Stimulated activated CD8-positive, alpha-beta memory T cell treated with anti-CD3 and anti-CD28 coated beads, Interleukin-2, amount 100 ng/mL, for 1 hour (primary cell): Measurements from ENCODE around the gene TM6SF1.
A peak's percentile ranks its signal among the peaks of the same experiment; 100 is the strongest.
"Not testable (repeated sequence)": the region's sequence is repeated elsewhere in the genome, so short reads cannot be mapped to it uniquely, and the experiment has no call there.

Experiments used
- DNase-seq, 2 donors: peaks; one replicate each; pipeline ENCODE4 v3.0.0-alpha.2; 2020; ENCODE audit warnings: low read depth in 2 of 2

The TM6SF1 gene

GRCh38 chr15:83106994-83107840 is at the start of gene TM6SF1:
Gene TM6SF1 (plus strand): TSS chr15:83107645. CDS start chr15:83107681, 36 bp downstream.
- DNase-seq = no peak

- no peak for DNase-seq
These were observed 49.6 kb upstream of the TM6SF1 start for GRCh38 chr15:83057696-83058376.

GRCh38 chr15:83061680-83062079 is 45.8 kb upstream of the TM6SF1 start:
- no peak for DNase-seq

- DNase-seq = no peak
These were observed 44.7 kb upstream of the TM6SF1 start for GRCh38 chr15:83062768-83063180.

GRCh38 chr15:83063551-83063950 is 43.9 kb upstream of the TM6SF1 start:
- DNase-seq = no peak

GRCh38 chr15:83064859-83065258 is 42.6 kb upstream of the TM6SF1 start:
- no peak for DNase-seq

- no peak for DNase-seq
These were observed 42.0 kb upstream of the TM6SF1 start for GRCh38 chr15:83065431-83065830.

- no peak for DNase-seq
These were observed 41.3 kb upstream of the TM6SF1 start for GRCh38 chr15:83066034-83066733.

GRCh38 chr15:83066734-83067637 is 40.5 kb upstream of the TM6SF1 start, which contains the start of gene BTBD1:
Gene BTBD1 (minus strand): TSS chr15:83067252. CDS start chr15:83067151, 101 bp downstream.
- DNase-seq = peak; percentile 53 to 60

GRCh38 chr15:83067638-83067962 is 39.8 kb upstream of the TM6SF1 start:
- no peak for DNase-seq

- DNase-seq = no peak
These were observed 39.4 kb upstream of the TM6SF1 start for GRCh38 chr15:83068054-83068453.

GRCh38 chr15:83069211-83069642 is 38.2 kb upstream of the TM6SF1 start:
- DNase-seq = not testable (repeated sequence)

- no peak for DNase-seq
These were observed 29.8 kb upstream of the TM6SF1 start for GRCh38 chr15:83077491-83078230.

GRCh38 chr15:83078712-83079111 is 28.7 kb upstream of the TM6SF1 start:
- DNase-seq = no peak

- no peak for DNase-seq
These were observed 26.0 kb upstream of the TM6SF1 start for GRCh38 chr15:83081256-83082014.

- no peak for DNase-seq
These were observed 24.6 kb upstream of the TM6SF1 start for GRCh38 chr15:83082730-83083386.

GRCh38 chr15:83085461-83085860 is 22.0 kb upstream of the TM6SF1 start:
- not testable (repeated sequence) for DNase-seq

- DNase-seq = not testable (repeated sequence)
These were observed 21.4 kb upstream of the TM6SF1 start for GRCh38 chr15:83085864-83086552.

- no peak for DNase-seq
These were observed 19.9 kb upstream of the TM6SF1 start for GRCh38 chr15:83087576-83087975.
